Peyer's patch (tissue), 4 donors: Measurements from ENCODE around the gene MPPED1. TPM values are rescaled to one million over a fixed set of nuclear protein-coding genes. Genes with fewer than 3 reads are reported as not detected.

ENCODE experiments used
- DNase-seq, 3 donors: peaks; one replicate each; pipeline ENCODE4 v3.0.0-alpha.2; 2017 to 2019
- H3K27ac ChIP-seq, 4 donors: fragments of 200-600 bp; sonication (generic); one replicate each; pipeline ENCODE4 v1.5.1; 2016 to 2019
- H3K27me3 ChIP-seq, 2 donors: fragments of 200-600 bp; sonication (generic); one replicate each; pipeline ENCODE4 v1.5.1; 2019
- H3K36me3 ChIP-seq, 3 donors: fragments of 200-600 bp; sonication (generic); one replicate each; pipeline ENCODE4 v1.5.1; 2016 to 2019
- H3K4me1 ChIP-seq, 4 donors: fragments of 200-600 bp; sonication (generic); one replicate each; pipeline ENCODE4 v1.5.1; 2016 to 2019
- H3K4me3 ChIP-seq, 4 donors: fragments of 200-600 bp; sonication (generic); 1 replicate in 3 of 4; 2 replicates in 1 of 4; pipeline ENCODE4 v1.5.1; 2016 to 2019; ENCODE audit warnings: mild to moderate bottlenecking in 1 of 4
- H3K9me3 ChIP-seq, 4 donors: fragments of 200-600 bp; sonication (generic); one replicate each; pipeline ENCODE4 v1.5.1; 2016 to 2019; ENCODE audit warnings: mild to moderate bottlenecking in 1 of 4
- POLR2A ChIP-seq, 2 donors: fragments of 450-650 bp; IDR thresholded peaks; one replicate each; pipeline ENCODE4 v1.5.1; 2017; ENCODE audit warnings: antibody characterized with exemption in 2 of 2, mild to moderate bottlenecking in 2 of 2, moderate library complexity in 2 of 2
- total RNA-seq, 4 donors: library from RNA; depleted of rRNA; stranded (reverse); fragments of >200 nt; gene quantifications; one replicate each; pipeline ENCODE4 v1.1.0, GENCODE V29; 2016
- TF ChIP-seq, protein P1 (sequence below), 6 experiments: fragments of 450-650 bp in 4 of 6; fragments of 200-600 bp in 2 of 6; sonication (generic) in 1 of 6; IDR thresholded peaks; one replicate each; pipeline ENCODE4 v1.5.1; 2017 to 2019; ENCODE audit warnings: antibody characterized with exemption in 6 of 6, mild to moderate bottlenecking in 3 of 6, moderate library complexity in 1 of 6

The MPPED1 gene
- total RNA-seq, 4 donors from 2014 or later = not detected

DNA sequence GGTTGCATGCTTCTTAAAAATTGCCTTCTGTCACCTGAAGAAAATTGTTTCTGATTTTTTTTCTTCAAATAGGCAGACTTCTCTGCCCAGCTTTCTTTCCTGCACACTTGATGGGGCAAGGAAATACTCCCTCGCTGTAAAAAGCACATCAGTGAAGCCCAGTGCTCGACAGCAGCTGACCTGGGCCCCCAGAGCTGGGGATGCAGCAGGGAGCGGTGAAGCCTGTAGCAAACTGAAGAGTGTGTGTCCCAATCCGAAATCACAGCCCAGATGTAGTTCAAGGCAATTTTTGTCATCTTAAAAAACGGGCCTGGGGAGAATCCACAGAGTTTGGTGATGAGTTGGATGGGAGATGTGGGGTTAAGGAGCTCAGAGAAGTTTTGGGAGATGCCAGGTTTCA is 27.0 kb upstream of the MPPED1 start:
- no peak for DNase-seq
- no peak overlapping the region for H3K4me3 ChIP-seq
- TF ChIP-seq, protein P1, sequence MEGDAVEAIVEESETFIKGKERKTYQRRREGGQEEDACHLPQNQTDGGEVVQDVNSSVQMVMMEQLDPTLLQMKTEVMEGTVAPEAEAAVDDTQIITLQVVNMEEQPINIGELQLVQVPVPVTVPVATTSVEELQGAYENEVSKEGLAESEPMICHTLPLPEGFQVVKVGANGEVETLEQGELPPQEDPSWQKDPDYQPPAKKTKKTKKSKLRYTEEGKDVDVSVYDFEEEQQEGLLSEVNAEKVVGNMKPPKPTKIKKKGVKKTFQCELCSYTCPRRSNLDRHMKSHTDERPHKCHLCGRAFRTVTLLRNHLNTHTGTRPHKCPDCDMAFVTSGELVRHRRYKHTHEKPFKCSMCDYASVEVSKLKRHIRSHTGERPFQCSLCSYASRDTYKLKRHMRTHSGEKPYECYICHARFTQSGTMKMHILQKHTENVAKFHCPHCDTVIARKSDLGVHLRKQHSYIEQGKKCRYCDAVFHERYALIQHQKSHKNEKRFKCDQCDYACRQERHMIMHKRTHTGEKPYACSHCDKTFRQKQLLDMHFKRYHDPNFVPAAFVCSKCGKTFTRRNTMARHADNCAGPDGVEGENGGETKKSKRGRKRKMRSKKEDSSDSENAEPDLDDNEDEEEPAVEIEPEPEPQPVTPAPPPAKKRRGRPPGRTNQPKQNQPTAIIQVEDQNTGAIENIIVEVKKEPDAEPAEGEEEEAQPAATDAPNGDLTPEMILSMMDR (IDR thresholded peaks at IDR 0.05) = no peak
- no peaks in the 10 kb centered on the region for H3K9me3 ChIP-seq
- H3K36me3 ChIP-seq = no peaks in the 10 kb centered on the region
- no peak overlapping the region for H3K27ac ChIP-seq
- H3K4me1 ChIP-seq = peaks cover 0 to 9% (median 0%) of the 10 kb centered on the region in 4 donors
- H3K27me3 ChIP-seq = no peaks in the 10 kb centered on the region

GRCh38 chr22:43385770-43386641 is 25.8 kb upstream of the MPPED1 start:
- Histone ChIP-seq H3K4me3 (no peak overlapping the region), H3K9me3 (no peaks in the 10 kb centered on the region), H3K36me3 (no peaks in the 10 kb centered on the region), H3K27ac (no peak overlapping the region), H3K4me1 (peaks cover 0 to 7% (median 0%) of the 10 kb centered on the region in 4 donors), H3K27me3 (no peaks in the 10 kb centered on the region)
- TF ChIP-seq, protein P1 (IDR thresholded peaks at IDR 0.05) = peak; percentile 72 to 91 (median 80)
- TF ChIP-seq POLR2A (IDR thresholded peaks at IDR 0.05) = no peak
- DNase-seq = peak; percentile 45 to 84 (median 83)

- DNase-seq = no peak
- H3K4me1 ChIP-seq = no peaks in the 10 kb centered on the region
- TF ChIP-seq, protein P1 (IDR thresholded peaks at IDR 0.05) = no peak
- TF ChIP-seq POLR2A (IDR thresholded peaks at IDR 0.05) = no peak
- no peaks in the 10 kb centered on the region for H3K27me3 ChIP-seq
- no peaks in the 10 kb centered on the region for H3K36me3 ChIP-seq
- no peak overlapping the region for H3K27ac ChIP-seq
- no peak overlapping the region for H3K4me3 ChIP-seq
- no peaks in the 10 kb centered on the region for H3K9me3 ChIP-seq
Measured at GRCh38 chr22:43387815-43388214, 24.0 kb upstream of the MPPED1 start.

DNA sequence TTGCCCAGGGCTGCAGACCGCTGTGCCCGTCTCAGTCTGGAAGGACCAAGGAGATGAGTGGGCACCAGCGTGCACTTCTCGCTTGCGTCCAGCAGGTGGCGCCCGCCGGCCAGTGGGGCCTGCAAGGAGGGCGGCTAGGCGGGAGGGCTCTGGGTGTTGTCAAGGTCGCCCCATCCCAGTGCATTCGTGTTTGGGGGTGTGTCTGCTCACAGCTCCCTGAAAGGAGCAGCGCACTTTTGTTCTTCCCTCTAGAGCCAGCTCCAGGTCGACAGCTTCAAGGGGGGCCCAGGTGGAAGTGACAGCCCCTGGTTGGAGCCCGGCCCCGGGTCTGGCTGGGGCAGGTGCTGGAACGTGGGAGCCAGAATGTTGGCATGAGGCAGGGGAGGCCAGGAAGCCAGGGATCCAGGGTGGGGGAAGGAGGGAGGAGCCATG is 23.4 kb upstream of the MPPED1 start:
- H3K36me3 ChIP-seq = no peaks in the 10 kb centered on the region
- H3K9me3 ChIP-seq = no peaks in the 10 kb centered on the region
- H3K4me1 ChIP-seq = no peaks in the 10 kb centered on the region
- DNase-seq = peak; percentile 50 to 86 (median 82)
- TF ChIP-seq, protein P1 (IDR thresholded peaks at IDR 0.05) = peak; percentile 78 to 96 (median 81)
- TF ChIP-seq POLR2A (IDR thresholded peaks at IDR 0.05) = no peak
- no peaks in the 10 kb centered on the region for H3K27me3 ChIP-seq
- H3K27ac ChIP-seq = no peak overlapping the region
- H3K4me3 ChIP-seq = no peak overlapping the region

GRCh38 chr22:43389227-43389836 is 22.5 kb upstream of the MPPED1 start:
- DNase-seq = no peak
- H3K4me1 ChIP-seq = no peaks in the 10 kb centered on the region
- H3K4me3 ChIP-seq = no peak overlapping the region
- no peaks in the 10 kb centered on the region for H3K9me3 ChIP-seq
- H3K36me3 ChIP-seq = no peaks in the 10 kb centered on the region
- H3K27me3 ChIP-seq = no peaks in the 10 kb centered on the region
- TF ChIP-seq, protein P1 (IDR thresholded peaks at IDR 0.05) = no peak
- TF ChIP-seq POLR2A (IDR thresholded peaks at IDR 0.05) = no peak
- no peak overlapping the region for H3K27ac ChIP-seq
